ENCODE measurements around the gene ATF7IP2.

- TF ChIP-seq CTCF (IDR thresholded peaks at IDR 0.05), result no peak
- TF ChIP-seq POLR2A (IDR thresholded peaks at IDR 0.05), result no peak
Observed at GRCh38 chr16:10497132-10498101, 111.6 kb downstream of the ATF7IP2 start.
